ENCODE results near the gene PARVB.

The PARVB gene

DNA sequence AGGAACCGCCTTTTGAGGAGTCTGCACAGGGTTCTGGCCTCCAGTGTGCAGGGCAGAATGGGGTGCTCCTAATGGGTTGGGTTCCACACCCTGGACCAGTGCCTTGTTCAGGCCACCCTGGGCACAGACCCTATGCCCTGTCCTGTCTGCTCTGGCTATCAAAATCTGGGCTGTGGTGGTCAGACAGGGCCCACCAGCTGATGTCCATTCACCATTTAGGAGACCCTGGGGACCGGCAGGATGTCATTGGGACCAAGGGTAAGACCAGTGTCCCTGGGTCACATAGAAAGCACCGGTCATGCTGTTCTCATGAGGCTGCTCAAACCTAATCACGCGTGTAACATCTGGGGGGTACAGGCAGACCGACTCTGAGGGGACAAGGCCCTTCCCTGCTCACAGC, 194.0 kb downstream of the PARVB start:
- DNase-seq (ENCODE audit: low read depth) = no peak

DNA sequence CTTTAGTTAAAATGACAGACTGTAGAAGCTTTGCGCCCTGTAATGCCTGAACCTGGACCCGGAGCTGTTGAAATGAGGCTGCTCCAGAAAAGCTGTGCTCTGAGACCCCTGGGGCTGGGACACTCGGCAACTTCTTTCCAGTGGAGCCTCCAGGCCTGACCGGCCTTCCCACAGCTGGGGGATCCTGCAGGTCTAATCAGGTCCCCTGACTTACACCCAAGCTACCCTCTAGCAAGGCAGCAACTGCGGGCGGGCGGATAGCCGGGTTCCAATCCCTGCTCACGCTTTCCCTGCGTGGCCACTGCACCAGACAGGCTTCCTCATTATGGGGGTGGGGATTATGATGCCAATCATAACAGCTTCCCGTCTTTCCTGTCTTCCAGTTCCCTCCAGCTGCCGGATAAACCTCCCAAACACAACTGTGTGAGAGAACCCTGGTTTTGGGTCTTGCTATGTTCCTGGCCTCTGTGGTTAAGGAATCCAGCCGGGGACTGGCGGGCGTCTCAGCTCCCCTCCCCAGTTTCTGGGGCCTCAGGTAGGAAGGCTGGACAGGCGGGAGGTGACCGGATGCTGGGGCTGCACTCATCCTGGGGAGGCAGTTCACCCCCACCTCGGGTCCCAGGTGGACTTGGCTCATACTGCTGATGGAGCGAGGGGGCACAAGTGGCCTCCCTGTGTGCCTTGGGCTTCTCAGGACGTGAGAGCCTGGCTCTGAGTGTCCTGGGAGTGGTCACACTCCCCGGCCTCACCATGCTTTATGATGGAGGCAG, 195.2 kb downstream of the PARVB start:
- DNase-seq (ENCODE audit: low read depth) = no peak

DNA sequence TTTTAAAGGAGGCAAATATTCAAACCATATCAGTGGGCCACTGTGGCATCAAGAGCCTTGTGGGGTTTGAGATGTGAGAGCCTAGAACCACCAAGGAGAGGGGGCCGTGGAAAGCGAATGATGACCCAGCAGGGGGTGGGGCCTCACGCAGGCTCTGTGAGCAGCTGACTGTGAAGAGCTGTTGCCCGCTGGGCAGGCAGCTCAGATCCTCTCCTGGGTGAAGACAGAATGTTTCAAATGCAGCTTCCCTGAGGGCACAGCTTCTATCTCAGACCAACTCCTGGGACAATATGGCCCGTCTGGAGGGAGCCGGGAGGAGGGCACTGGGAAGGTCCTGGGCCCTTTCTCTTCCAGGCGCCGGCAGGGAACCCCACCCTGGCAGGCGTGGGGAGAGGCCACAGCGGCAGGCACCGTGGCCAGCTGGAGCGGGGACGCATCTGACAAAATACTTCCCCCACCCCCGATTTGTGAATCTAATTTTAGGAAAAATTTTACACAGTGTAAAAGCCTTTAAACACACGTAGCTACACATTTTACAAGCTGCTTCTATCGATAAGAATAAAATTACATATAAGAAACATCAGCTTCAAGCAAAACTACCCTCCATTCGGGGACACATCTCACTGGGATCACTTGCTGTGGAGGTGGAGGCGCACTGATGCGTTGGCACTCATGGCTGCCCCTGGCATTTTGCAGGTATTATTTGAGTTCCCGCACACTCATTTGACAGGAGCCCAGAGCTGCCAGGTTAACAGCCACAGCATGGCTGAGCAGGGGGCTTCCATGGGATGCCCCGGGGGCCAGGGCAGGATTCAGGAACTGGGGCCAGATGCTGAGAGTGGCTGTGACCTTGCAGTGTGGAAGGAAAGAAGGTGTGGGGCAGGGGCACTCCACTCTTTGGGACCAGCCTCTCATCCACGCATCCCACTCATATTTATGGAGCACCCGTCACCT, 196.9 kb downstream of the PARVB start:
- DNase-seq (ENCODE audit: low read depth) = no peak

GRCh38 chr22:44221710-44222475, 197.8 kb downstream of the PARVB start:
- DNase-seq (ENCODE audit: low read depth) = no peak
